ENCODE measurements around the gene ERVH48-1.
"Not testable (repeated sequence)": the region's sequence is repeated elsewhere in the genome, so short reads cannot be mapped to it uniquely, and the experiment has no call there.

ERVH48-1 gene

DNA sequence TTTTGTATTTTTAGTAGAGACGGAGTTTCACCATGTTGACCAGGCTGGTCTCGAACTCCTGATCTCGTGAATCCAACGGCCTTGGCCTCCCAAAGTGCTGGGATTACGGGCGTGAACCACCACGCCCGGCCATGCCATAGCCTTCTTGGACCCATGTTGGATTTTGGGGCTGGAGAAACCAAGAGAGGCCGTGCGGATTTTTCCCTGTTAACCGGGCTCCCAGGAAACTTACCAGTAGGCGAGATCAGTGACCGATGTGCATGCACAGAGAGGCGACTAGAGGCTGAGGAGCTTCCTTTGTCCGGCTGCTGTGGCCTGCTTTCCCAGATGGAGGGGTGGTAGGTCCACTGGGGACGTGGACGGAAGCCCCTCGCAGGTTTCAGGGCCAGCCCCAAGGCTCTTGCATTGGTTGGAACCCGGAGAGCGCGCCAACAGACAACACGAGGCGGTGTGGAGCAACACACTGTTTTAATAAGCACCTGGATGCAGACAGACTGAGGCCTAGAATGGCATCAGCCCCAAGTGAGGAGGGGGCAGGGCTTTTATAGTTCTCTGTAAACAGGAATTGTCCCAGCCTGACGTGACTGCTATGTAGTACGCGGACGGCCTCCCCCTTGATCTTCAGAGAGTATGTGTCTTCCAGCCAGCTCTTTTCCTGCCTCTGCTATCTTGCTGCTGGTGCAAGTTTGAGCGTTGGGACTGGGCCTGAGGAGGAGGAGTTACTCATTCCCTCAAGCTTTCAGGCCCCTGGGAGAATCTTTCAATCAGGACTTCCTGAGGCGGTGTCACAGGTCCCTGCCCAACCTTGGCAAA is at the start of gene ERVH48-1:
Gene ERVH48-1 (minus strand): TSS at position 517 of the 813 bp plus-strand sequence. CDS start 6,624 bp downstream, outside the sequence.
- no peak for DNase-seq (ENCODE audit: low spot score)
- no peak for FAIRE-seq

DNA sequence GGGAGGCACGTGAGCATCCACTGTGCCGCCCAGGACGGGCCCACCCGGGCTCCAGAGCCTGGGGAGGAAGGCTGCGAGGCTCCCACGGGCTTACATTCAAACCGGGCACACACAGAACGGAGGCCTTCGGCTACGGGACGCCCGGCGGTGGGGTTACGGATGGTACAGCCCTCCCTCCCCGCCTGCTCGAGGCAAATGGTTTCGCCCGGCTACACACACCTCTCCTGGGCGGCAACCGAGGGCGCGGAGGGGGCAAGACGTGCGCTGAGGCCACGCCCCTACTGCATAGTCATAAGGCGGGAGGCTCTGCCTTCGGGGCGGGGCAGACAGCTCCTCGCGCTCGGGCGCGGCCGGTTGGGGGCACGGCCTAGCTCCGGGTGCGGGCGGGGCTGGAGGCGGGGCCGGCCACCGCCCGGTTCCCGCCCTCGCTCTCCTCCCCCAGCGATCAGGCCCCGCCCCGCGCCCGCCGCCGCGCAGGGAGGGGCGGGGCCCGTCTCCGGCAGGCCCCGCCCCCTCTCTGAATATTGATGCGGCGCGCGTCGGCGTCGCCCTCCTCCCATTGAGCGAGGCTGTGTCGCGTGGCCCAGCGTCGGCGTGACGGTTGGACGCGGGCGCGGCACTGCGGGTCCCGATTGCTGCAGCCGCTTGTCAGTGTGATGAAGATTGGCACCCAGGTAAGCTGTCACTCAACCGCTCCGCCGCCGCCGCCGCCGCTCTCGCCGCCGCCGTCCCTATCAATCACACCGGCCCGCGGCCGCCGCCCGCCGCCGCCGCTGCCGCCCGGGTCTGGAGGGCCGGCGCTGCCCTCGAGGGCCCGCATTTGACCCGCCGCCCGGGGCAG is 48.8 kb upstream of the ERVH48-1 start, which contains the start of gene PKNOX1:
Gene PKNOX1 (plus strand): TSS at position 572 of the 841 bp plus-strand sequence. CDS start 29,820 bp downstream, outside the sequence.
- DNase-seq (ENCODE audit: low spot score) (peak; percentile 97), FAIRE-seq (no peak)

DNA sequence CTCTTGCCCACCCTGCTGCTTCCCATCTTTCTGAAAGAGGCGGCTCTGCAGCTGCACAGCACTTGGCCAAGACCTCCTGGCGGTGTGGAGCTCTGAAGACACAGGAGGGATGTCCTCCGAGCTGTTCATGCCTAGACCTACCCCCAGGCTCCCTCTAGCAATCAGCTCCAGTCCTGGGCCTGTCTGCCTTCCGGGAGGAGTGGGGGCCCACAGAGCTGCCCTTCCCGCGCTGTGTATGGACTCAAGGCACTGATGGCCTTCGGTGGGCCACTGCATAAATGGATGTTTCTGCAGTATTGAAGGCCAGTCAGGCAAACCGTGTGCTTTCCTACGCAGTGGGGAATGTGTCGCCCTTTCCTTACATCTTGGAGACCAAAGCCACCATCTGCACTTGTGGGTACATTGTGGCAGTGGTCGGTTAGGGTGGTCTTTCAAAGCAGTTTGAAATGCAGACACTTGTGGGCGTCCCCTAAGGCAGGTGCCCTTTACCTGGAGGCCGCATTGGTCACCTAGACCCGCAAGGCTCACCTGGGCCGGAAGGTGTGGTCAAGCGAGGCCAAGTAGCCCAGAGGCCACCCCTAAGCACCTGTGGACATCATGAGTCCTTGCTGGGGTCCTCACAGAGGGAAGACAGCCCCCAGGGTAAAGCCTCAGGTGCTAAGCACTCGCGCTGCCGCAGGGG is 48.0 kb upstream of the ERVH48-1 start:
- DNase-seq (ENCODE audit: low spot score) (no peak), FAIRE-seq (no peak)

DNA sequence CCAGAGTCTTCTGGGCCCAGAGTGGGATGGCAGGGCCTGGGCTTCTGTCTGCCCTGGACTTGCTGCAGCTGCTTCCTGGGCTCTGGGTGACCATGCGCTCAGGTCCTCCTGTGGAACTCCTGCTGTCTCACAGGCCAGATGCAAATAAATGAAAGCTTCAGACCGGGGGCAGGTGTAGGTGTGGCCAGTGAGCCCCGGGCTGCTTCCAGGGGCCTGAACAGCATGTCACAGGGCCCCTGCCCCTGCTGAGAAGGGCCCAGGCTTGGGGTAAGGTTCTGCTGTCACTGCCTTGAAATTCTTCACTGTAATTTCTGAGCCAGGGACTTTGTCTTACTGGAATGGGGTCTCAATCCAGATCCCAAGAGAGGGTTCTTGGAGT is 46.5 kb upstream of the ERVH48-1 start:
- FAIRE-seq, result no peak

DNA sequence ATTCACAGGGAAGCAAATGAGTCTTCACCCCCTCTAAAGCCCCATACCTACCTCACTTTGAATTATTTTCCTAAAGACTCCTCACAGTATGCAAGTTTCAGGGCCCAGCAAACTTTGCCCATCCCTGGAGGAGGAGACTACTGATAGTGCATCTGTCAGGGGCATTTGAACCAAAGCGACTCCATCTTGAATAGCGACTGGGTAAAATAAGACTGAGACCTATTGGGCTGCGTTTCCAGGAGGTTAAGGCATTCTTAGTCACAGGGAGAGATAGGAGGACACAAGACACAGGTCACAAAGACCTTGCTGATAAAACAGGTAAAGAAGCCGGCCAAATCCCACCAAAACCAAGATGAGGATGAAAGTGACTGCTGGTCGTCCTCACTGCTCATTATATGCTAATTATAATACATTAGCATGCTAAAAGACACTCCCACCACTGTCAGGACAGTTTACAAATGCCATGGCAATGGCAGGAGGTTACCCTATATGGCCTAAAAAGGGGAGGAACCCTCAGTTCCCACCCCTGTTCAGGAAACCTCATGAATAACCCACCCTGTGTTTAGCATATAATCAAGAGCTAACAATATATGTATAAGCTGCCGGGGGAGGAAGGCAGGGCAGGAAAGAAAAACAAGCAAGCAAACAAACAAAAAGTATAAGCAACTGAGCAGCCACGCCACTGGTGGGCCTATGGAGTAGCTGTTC is 45.7 kb upstream of the ERVH48-1 start:
- FAIRE-seq (no peak), DNase-seq (ENCODE audit: low spot score) (no peak)

More for the DNA sequence above, 46.5 kb upstream of the ERVH48-1 start:
- no peak for DNase-seq (ENCODE audit: low spot score)

DNA sequence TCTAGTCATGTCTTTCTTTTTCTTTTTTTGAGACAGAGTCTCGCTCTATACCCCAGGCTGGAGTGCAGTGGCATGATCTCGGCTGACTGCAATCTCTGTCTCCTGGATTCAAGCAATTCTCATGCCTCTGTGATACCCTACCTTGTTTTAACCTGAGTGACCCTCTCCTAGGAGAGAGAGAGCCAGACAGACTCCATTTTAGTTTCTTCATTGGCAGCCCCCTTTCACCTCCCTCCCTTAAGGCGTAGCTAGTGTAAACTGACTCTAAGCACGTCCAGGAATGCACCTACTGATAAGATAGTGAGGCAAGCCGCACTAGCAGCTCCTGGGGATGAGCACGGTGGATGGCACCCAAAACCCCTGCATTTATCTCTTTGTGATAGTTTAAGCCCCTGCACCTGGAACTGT is 43.8 kb upstream of the ERVH48-1 start:
- FAIRE-seq, result no peak
- DNase-seq (ENCODE audit: low spot score), result no peak

DNA sequence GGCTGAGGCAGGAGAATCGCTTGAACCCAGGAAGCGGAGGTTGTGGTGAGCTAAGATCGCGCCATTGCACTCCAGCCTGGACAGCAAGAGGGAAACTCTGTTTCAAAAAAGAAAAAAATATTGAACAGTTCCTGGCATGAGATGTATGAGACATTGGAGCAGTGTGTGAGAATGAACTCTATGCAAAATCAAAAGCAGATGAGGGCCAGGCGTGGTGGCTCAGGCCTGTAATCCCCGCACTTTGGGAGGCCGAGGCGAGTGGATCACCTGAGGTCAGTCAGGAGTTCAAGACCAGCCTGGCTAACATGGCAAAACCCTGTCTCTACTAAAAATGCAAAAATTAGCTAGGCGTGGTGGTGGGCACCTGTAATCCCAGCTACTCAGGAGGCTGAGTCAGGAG is 42.2 kb upstream of the ERVH48-1 start:
- DNase-seq (ENCODE audit: low spot score); FAIRE-seq: not testable (repeated sequence)

DNA sequence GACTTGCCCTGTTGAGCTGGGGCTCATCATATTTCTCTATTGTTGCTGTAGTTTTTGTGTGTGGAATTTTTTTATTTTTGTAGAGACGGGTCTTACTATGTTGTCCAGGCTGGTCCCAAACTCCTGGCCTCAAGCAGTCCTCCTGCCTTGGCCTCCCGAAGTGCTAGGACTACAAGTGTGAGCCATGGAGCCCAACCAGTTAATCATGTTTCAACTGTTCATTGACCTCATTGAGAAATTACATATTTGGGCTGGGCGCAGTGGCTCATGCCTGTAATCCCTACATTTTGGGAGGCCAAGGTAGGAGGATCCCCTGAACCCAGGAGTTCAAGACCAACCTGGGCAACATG is 39.8 kb upstream of the ERVH48-1 start:
- FAIRE-seq (no peak), DNase-seq (ENCODE audit: low spot score) (no peak)

DNA sequence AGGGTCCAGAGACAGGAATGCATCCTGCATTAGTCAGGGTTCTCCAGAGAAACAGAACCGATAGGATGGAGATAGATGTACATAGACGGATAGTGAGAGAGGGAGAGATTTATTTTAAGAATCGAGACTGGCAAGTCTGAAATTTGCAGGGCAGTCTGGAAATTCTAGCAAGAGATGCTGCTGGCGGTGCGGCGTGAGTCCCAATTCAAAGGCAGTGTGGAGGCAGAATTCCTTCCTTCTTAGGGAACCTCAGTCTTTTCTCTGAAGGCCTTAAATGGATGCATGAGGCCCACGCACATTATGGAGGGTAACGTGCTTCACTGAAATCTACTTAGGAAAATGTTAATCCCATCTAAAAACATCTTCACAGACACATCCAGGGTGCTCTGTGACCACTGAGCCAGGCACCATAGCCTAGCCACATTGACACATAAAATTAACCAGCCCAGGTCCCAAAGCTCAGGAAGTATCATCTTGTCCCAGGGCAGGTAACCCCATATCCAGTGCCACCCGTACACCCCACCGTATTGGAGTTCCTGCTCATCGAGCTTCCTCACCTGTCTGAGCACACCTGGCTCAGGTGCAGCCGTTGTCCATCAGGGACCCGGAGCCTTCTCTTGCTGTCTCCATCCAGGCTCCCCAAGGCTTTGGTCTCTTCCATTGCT is 39.2 kb upstream of the ERVH48-1 start:
- no peak for DNase-seq (ENCODE audit: low spot score)
- no peak for FAIRE-seq

DNA sequence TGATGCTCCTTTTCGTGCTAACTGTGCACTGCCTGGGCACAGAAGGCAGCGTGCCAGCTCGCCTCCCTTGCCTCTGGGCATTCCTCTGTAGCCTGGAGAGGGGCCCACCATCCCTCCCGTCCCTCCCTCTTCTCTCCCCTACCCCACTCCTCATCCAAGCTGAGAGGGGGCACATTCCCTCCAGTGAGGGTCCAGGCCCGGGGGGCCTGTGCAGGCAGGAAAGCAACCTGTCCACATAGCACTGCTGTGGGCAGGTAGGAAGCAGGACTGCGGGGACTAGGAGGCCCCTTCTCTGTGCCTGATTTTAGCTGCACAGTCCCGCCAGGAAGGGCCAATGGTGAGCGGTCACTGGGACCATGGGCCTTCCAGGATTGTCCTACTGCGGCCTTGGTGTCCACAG is 38.7 kb upstream of the ERVH48-1 start:
- DNase-seq (ENCODE audit: low spot score) (no peak), FAIRE-seq (no peak)

DNA sequence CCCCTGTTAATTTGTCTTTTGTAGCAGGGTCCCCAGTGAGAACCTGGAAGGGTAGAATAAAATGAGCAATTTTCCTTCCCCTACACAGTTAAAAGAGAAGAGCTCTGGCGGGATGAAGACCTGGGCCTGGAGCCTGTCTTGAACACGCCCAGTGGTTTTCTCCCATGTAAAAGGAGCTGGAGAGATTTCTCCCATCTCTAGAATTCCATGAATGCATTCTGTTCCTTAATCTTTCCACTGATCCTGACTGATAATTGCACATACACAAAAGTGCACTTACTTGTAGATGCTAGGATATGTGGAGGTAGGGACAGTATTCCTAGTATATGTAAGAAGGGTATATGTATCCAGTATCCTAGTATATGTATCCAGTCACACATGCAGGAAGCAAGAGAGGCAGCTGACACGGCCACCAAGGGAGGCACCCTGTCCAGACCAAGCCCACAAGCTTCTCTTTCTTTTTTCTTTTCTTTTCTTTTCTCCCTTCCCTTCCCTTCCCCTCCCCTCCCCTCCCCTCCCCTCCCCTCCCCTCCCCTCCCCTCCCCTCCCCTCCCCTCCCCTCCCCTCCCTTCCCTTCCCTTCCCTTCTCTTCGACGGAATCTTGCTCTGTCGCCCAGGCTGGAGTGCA is 37.1 kb upstream of the ERVH48-1 start:
- FAIRE-seq, result no peak
- no peak for DNase-seq (ENCODE audit: low spot score)

DNA sequence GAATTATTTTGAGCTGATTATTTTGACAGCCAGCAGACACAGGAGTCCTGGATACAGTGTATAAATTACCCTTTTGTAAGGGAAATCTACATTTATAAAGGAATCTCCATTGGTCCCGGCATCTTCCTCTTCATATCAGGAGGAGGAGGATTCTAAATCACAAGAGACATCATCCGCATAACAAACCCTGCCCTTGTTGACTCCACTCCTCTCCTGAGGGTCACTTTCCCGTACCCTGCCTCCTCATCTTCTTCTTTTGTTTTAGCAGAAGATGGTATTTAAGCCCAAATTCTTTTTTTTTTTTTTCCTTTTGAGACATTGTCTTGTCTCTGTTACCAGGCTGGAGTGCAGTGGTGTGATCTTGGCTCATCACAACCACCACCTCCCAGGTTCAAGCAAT is 34.3 kb upstream of the ERVH48-1 start:
- DNase-seq (ENCODE audit: low spot score), result no peak
- no peak for FAIRE-seq

DNA sequence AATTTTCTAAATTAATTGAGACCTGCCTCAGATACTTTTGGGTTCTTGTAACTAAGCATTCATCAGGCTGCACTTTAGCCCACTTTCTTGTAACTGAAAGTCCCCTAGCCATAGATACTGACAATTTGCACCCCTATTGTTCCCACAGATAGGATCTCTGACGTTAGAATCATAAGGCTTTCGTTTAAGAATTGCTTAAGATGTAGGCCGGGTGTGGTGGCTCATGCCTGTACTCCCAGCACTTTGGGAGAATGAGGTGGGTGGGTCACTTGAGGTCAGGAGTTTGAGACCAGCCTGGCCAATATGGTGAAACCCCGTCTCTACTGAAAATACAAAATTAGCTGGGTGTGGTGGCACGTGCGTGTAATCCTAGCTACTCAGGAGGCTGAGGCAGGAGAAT is 32.7 kb upstream of the ERVH48-1 start:
- DNase-seq (ENCODE audit: low spot score); FAIRE-seq: not testable (repeated sequence)

DNA sequence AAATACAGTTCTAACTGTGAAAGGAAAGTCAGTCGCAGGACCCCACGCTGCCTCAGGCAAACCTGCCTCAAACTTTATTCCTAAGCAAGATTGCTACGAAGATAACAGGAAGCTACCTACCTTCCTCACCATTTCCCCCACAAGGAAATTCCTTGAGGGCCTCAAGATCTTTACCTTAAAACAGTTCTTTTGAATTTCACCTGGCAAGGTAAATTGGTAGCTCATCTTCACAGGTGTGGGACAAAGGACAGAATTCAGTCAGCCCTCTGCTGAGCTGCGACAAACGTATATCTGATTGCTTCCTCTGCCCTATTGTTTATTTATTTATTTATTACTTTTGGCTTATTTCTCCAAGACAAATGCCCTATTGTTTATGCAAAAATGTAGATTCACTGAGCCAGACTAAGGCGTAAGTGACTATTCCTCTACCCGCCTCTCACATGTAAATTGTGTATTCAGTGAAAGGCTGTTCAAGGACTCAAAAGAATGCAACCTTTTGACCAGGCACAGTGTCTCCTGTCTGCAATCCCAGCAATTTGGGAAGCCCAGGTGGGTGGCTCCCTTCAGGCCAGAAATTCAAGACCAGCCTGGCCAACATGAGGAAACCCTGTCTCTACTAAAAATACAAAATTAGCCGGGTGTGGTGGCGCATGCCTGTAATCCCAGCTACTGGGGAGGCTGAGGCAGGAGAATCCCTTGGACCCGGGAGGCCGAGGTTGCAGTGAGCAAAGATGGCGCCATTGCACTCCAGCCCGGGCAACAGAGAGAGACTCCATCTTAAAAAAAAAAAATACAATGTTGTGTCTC is 31.6 kb upstream of the ERVH48-1 start:
- DNase-seq (ENCODE audit: low spot score) (no peak), FAIRE-seq (no peak)

DNA sequence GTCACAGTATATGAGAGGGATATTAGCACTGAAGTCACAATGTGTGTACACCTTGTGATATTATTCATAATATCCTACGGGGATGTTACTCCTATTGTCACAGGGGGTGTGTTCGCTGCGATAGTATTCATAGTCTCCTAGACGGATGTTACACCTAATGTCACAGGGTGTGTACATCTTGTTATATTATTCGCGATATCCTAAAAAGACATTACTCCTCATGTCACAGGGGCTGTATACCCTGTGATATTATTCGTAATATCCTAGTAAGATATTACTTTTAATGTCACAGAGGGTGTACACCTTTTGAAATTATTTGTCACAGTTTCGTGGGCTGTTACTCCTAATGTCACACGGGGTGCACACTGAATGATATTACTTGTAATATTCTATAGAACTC is 25.8 kb upstream of the ERVH48-1 start:
- not testable (repeated sequence) for DNase-seq (ENCODE audit: low spot score); FAIRE-seq

DNA sequence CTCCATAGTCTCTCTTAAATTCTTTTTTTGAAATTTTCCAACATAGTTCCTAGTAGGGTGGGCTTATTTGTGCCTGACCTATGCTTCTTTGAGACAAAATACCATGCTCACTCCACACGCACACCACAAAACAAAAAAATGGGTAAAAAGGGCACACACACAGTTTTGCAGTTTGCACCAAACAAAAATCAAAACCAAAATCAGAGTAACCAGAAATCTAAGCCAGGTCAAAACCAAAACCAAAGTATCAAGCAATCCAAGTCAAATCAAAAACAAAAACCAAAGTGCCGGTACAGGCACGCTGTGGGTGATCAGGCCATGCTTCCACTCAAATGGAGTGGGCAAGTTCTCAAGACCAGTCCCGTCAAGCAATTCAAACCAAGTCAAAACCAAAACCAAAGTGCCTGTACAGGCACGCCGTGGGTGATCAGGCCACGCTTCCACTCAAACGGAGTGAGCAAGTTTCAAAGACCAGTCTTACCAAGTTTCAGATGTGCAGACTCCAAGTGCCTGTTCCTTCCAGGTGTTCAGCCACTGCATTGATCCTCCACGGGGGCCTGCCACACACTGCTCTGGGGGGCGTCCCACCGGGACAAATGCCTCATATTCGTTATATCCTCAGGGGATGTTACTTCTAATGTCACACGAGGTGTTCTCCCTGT is 23.8 kb upstream of the ERVH48-1 start:
- not testable (repeated sequence) for DNase-seq (ENCODE audit: low spot score); FAIRE-seq

DNA sequence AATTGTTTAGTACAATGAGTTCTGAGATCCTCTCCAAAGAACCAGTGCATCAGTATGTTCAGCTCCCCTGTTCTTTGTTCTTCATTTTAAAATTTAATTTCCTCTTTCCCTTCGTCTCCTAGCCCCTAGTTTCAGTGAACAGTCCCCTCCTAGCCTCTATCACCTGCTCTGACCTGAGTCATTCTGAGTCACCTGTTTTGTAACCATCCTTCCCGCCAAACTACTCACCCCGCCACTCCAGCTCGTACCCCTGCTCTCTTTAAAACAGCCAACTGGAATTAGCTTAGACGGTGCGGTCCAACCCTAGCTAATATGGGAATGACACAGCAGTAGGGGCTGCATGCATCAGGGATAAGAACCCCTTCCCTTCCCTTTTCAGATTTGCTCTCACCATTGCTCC is 16.8 kb upstream of the ERVH48-1 start:
- no peak for FAIRE-seq
- no peak for DNase-seq (ENCODE audit: low spot score)

DNA sequence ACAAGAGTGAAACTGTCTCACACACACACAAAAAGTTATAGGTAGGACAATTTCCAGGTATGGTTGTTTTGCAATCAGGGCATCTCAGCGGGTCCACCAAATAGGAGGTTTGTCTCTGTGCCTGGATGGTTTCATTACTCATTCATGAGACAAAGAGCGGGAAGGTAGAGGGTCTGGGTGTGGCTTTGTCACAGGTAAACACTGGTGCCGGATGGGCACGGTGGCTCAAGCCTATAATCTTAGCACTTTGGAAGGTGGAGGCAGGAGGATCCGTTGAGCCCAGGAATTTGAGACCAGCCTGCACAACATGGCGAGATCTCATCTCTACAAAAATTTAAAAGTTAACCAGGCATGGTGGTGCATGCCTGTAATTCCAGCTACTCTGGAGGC is 16.3 kb upstream of the ERVH48-1 start:
- FAIRE-seq, result no peak

More for the DNA sequence above, 16.3 kb upstream of the ERVH48-1 start:
- no peak for DNase-seq (ENCODE audit: low spot score)

Measured in RCC 7860 (cell line).